ENCODE measurements around the gene ABCA9.
"Not testable (repeated sequence)": the region's sequence is repeated elsewhere in the genome, so short reads cannot be mapped to it uniquely, and the experiment has no call there.

GRCh38 chr17:69004759-69005158 is 56.0 kb downstream of the ABCA9 start:
- TF ChIP-seq TAF1 (IDR thresholded peaks at IDR 0.05; ENCODE audit: borderline replicate concordance, low read depth, low read length); POLR2A (IDR thresholded peaks at IDR 0.05; ENCODE audit: low read depth, low read length): not testable (repeated sequence)

All from GM12892 (cell line).